HG03558 (cell line): Measurements from ENCODE around the gene PDGFB.

ENCODE experiments used
- ATAC-seq: cut with Tn5 transposase; IDR thresholded peaks from one replicate; pipeline ENCODE4 v1.9.1; 2021; ENCODE audit warnings: moderate number of reproducible peaks; ENCODE audit not compliant: unreplicated experiment; ENCODE audit errors: extremely low read depth

The PDGFB gene

DNA sequence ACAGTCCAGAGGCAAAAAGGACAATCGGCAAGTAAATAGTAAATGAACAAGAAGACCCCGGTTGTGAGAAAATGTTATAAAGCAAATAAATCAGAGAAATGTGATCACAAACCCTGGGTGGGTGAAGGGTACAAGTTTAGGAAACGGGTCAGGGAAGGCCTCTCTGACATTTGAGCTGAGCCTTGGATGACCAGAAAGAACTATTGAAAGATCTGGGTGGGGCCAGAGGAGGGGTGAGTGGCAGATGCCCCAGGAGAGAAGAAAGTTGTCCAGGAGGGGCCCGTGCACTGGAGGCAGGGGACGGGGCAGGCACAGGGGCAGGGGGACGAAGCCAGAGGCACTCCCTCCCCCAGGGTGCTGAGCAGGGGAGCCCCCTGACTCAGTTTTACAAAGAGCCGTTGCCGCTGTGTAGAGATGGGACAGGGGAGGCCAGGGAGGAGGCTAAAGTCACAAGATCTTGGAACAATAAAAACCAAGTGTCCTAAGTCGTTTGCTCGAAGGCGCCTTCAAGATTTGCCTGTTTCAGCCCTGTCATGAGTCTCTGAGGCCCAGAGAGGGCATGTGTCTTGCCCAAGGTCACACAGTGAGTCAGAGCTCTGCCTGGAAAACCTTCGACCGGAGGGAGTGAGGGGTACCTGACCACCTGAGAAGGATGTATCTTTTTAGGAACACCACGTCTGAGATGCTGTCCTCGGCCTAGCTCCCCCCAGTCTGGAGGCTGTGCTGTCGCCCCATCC lies 10.8 kb upstream of the PDGFB start:
- ATAC-seq = no peak

DNA sequence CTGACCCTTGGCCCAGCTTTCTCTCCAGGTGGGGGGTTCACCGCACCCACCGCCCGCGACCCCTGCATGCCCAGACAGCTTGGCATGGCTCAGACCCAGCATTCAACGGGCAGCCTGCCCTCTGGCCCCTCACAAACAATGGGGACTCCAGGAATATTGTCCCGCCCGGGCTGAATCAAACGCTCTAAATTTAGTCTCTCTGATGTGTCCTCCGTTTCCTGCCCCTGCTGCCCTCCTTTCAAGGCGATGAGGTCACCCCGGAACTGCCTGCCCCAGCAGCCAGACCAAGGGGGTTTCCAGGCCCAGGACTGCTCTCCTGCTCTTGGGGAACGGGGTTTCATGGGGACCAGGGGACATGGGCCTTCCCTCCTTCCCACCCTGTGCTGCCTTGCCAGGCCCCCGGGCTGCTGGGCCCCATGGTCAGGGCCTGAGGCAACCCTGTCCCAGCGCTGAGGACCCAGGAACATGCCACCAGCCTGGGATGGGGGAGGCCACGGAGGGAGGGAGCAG lies 10.1 kb upstream of the PDGFB start:
- no peak for ATAC-seq

DNA sequence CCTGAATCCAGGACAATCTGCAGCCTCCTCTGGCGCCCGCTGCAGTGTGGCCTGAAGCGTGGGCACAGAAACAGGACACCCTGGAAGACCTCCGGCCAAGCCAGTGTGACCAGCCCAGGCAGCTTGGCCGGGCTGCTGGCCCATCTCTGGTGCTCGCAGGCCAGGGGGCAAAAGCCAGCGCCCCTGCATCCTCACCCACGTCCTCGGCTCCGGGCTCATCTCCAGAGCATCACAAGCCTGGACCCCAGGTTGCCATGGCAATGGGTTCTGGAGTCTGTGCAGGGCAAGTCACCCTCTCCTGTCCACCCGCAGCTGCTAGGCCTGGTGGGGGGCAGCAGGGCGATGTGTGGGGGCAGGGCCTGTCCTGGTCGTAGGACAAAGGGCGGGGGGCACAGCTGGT lies 9.3 kb upstream of the PDGFB start:
- ATAC-seq = no peak

DNA sequence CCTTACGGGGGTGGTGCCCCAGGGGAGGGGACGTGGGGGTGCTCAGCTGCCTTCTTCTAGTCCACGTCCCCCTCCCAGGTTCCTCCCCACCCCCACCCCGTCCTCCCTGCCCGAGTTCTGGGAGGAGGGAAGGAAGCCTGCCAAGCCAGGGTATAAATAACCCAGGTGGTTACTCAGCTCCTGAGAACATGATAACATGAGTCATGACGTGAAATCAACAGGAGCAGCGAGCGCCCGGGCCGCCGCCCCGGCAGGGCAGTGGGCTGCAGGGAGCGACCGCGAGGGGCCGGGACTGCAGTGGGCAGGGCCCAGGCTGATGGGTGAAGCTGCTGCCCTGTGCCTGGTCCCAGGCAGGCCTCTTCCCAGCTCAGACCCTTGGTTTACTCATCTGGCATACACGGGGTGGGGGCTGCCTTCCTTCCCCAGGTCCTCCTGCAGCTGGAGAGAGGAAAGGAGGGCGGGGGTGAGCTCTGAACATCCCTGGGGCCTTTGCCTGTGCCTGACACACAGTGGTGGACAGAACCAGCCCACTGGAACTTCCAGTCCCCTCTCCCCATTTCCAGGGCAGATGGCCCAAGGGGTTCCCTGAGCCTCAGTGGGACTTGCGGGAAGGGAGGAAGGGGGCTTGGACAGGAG lies 8.8 kb upstream of the PDGFB start:
- ATAC-seq = no peak

DNA sequence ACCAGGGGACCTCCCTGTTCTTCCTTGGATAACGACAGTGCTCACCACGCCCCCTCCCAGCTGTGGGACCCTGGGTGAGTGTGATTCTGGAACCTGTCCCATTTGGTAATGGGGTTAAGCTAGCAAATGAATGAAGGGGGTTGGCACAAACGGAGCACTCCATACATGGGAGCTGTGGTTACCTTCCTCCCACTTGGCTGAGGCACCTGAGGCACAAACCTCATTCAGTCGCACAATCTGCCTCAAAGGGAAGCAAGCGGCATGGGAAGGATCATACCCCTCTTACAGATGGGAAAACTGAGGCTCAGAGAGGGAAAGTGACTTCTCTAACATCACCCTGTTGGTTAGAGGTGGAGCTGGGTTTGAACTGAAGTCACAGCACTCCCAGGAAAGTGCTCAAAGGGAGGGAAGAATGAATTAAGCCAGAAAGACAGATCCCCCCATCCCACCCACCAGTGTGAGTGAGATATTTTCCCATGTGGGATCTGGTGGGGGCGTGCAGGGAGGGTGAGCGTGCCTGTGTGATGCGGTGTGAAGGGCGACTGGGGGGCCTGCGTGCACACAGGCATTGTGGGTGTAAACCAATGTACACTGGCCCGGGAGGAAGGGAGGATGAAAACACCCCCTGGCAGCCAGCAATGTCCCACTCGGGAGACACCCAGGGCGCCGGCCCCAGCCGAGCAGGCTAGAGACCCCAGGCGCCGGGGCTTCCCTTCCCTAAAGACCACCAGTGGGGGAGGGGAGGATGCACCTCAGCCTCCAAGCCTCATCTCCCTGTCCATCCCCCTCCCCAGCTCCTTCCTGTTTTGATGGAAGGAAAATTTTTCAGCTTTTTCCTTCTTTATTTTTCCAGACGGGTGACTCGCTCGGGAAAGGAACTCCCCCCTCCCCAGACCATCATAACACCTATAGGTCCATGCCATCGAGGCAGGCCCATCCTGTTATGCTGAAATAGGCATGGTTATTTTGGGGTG lies 8.0 kb upstream of the PDGFB start:
- ATAC-seq = no peak

DNA sequence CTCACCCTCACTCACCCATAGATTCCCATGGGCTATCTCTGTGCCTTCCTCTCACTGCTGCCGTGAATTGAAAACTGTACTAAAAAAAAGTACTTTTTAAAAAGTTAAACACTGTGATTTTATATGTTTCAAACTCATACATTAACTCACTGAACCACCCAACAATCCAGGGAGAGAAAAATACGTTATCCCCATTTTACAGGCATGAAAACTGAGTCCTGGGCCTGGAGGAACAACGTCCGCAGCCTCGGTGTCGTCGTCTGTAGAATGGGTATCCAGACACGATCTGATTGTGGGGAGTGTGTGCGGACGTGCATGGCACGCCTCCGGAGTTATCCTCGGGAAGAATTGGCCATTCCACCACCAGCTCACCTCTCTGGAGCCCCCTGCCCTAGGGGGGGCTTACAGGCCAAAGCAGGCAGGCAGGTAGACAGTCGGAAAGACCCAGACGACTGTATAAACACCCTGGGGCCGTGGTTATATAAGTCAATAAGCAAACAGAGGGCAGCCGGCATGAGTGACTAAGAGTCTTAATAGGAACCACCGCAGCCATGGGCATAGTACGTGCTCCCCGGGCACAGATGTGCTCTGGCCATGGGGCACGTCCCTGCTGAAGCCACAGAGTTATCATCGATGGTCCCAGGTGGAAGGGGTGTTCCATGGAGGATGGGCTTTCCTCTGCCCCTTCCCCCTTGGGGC lies 7.1 kb upstream of the PDGFB start:
- no peak for ATAC-seq

DNA sequence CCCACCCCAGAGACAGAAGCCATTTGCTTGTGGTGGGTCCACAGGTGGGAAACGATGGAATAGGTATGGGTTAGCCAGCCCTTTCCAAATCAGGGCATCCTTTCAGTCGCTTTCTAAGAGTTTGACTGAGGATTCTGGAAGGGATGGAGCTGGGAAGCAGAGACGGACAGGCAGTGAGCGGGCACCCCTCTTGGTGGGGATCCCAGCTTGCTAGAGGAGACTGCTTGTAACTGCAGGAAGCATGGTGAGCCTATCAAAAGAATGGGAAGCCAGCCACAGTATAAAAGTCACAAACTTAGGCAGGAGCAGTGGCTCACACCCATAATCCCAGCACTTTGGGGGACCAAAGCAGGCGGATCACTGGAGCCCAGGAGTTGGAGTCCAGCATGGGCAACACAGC lies 6.1 kb upstream of the PDGFB start:
- no peak for ATAC-seq

DNA sequence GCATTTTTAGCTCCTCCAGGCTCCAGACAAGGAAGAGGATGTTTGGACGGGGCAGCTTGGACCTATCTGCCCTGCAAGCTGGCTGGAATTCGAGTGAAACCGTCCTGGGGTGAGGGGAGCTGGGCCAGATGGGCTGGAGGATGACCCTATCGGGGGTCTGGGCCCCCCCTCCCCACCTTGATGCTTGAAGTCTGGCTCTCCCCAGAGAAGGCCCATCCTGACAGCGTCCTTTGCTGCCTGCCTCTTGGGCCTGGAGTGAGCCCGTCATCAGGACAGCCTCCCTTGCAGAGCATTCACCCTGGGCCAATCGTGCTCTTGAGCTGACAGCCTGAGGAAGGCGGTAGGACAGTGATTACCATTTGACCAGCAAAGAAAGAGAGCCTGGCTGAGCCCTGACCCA lies 5.3 kb upstream of the PDGFB start:
- no peak for ATAC-seq

DNA sequence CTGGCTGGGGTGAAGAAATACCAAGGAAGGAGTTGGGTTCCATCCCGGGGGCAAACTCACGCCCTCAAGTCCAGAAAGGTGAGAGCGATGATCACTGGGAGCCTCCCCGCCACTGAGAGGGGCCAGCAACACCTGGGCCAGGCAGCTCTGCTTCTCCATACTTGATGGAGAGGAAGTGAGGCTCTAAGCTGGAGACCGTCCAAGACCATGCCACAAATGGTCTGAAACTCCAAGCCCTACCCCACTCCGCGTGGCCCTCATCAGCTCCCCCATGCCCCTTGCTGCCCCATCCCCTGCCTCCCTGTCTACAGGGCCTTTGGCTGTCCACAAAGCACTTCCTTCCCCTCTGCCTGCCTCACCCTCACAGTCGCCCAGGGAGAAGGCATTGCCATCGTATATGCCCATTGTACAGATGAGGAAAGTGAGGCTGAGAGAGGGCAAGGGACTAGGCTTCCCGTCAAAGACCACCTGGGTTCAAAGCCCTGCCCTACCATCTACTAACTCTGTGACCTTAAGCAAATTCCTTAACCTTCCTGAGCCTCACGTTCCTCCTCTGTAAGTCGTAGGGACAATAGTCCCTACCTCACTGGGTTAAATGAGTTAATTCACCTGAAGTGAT lies 4.4 kb upstream of the PDGFB start:
- no peak for ATAC-seq

DNA sequence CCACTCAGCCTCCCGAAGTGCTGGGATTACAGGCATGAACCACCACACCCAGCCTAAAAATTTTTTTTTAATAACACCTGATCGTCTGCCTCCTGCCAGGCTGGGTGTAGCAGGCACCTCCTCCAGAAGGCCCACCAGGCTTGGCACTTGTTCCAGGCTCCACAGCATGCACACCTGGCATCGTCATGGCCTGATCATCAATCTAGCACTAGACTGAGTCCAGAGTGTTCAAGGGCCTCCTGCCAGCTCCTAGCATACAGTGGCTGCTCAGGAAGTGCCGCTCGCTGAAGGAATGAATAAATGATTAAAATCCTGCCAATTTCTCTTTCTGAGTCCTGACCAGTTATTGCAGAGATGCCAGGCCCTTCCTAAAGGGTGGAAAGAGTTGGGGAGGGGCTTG lies 3.5 kb upstream of the PDGFB start:
- no peak for ATAC-seq

DNA sequence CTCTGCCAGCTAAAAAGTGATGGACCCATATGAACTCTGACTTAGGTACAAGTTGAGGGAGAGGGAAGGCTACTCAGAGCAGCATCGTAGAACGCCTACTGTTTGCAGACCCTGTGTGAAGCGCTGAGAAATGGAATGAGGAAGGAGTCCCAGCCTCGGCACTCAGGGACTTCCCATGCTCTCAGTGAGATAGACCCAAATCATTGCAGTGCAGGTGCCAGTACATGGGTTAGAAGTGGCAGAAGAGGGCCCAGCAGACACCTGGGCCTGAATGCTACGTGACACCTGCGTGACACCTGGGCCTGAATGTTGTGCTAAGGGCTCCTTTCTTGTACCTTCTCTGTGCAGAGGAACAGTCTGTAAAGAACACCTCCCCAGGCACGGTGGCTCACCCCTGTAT lies 2.6 kb upstream of the PDGFB start:
- ATAC-seq = no peak

DNA sequence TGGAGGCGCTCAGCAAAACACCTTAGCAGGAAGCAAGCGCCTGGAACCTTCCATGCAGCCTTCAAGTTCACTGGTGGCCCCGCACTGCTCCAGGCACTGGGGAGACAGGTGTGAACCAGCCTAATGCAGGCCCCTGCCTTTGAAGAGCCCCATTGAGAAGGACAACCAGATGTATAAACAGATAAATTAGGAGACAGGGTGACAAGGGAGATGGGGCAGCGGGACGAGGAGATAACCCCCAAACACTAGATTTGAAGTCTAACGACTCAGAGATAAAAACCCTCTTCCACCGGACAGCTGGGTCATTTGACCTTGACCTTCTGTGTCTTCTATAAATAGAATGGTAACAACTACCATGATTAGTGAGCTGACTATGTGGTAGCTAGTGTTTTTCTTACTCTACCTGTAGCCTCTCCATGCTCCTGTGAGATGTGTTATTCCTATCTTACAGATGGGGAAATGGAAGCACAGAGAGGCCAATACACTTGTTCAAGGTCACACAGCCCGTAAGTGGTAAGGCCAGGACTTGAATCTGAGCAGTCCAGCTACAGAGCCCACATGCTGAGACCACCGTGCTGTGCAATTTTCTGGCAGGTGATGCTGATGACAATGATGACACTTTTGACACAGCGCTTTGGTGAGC lies 2.0 kb upstream of the PDGFB start:
- no peak for ATAC-seq

DNA sequence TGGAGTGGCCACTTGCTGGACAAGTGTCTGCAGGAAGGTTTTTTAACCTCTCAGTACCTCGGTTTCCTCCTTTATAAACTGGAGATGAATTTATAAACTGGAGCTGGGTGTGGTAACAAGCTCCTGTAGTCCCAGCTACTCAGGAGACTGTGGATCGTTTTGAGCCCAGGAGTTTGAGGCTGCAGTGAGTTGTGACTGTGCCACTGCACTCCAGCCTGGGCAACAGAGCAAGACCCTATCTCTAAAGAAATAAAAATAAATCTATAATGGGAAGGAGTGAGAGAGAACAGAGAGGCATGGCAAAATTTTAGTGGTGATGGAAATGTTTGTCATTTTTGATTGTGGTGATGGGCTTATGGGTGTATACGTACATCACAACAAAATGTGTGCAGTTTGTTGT lies 1.4 kb upstream of the PDGFB start:
- no peak for ATAC-seq

DNA sequence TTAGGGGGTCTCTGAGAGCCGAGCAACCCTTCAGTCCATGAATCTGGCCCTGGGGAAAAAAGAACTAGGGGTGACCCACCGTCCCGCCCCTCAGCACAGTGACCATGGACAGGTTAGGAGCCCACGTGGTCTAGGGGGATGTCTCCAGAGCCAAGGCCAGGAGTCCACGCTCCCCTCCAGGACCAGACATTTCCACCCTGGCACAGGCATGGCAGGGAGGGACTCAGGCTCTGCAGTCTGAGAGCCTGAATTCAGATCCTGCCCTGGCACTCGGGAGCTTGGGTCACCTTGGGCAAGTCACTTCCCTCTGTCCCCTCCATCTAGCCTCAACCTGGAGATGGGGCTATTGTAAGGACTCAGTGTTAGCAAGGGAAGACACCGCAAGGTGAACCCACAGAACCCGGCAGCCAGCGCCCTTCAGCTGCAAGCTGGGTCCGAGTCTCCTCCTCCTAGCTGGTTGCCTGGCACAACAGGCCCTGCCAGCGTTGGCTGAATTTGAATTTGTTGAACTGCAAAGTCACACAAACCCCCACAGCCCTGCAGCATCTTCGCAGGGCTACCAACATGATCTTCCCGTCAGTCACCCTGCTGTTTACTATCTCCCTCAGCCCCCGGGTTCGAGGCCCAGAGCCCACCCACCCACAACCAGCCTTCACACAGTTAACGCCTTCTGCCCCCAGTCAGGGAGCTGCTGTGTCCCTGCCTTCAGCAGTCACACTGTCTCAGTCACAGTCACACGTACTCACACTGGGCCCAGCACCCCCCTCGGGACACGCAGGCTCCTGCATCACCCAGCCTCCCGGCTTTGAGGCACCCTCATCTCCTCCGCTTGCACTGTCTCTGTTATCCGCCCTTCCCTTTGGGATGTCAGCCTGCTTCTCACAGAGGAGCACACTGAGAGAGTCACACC lies 603 bp upstream of the PDGFB start:
- ATAC-seq = no peak

DNA sequence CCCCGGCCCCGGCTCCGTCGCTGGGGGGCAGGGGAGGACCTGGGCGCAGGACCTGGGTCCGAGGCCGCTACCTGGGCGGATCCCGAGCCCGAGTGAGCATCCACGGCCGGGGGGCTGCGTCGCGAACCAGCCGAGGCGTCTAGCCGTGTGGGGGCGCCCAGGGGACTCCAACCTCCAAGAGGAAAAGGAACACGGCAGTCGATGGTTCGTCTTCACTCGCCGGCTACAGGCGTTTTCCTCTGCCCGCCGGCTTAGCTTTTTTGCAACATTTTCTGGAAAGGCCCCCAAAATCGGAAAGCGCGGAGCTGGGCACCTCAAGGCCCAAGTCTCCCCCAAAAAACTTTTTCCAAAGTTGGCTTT lies 666 bp downstream of the PDGFB start:
- no peak for ATAC-seq

DNA sequence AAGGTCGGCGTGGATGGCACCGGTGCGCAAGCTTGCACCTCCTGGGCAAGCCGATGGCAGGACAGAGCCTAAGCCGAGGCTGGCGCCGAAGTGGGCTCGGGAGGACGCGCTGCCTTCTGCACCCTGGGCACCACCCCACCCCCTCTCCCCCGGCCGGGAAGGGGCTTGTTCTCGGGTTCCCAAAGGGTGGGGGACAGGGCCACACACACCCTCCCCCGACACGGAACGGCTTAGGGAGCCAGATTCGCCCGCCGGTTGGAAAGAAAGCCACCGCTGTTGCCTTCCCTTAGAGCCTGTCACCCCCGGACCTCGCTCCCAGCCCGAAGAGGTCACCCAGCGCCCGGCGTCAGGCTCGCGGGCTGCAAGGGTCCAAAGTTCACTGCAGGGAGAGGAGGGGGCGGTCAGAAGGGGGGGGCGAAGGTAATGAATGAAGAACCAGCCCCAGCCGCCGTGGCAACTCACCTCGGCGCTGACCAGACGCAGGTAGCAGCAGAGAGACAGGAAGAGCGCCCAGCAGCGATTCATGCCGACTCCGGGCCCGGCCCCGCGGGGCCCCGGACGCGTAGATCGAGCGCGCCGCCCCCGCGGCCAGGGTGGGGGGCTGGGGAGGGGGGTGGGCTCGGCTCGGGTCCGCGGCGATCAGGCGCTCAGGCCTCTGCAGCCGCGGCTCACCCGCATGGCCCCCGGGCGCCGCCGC lies 1.2 kb downstream of the PDGFB start:
- ATAC-seq = no peak

DNA sequence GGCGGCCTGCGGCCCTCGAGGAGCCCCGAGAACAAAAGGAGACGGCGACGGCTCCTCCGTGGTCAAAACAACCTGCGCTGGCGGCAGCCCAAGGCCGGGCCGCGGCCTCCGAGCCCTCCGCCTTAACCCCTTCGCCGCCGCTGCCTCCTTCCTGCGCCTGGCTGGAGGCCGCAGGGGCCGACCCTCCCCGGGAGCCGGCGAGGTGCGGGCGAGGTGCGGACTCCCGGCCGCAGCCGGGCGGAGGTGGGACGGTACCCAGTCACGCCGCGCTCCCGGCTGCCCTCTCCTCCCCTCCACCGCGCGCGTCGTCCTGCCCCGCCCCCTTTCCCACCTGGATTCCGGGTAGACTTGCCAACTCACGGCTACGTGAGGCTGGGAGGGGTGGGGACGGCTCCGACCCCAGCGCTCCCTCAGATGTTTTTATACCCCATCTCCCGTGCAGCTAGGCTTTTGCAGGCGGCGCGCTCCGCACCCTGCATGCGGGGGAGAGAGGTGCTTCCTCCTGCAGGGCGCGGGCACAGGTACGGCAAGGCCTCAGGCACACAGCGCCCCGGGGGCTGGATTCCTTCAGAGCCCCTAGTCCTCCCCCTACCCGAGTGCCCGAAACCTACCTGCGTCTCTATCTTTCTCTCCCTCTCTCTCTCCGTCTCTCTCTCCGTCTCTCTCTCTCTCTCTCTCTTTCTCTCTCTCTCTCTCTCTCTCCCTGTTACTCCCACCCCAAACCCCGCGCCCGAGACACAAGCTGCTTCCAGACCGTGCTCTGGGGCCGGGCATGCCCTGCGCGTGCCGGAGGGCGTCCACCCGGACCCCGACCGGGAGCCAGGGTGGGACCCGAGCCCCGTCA lies 2.0 kb downstream of the PDGFB start:
- ATAC-seq = no peak
